Liver (tissue), 3 donors: ENCODE measurements around the gene TMED6.

Experiments
- CTCF ChIP-seq: fragments of 150-350 bp; IDR thresholded peaks from 2 replicates; pipeline ENCODE4 v1.5.1; 2017; ENCODE audit warnings: improper control_type of control experiment, low read depth, low read length; ENCODE audit not compliant: missing input control
- HNF4G ChIP-seq: IDR thresholded peaks from 2 replicates; pipeline ENCODE4 v1.6.1; 2016; ENCODE audit warnings: antibody characterized with exemption
- RAD21 ChIP-seq, 2 donors: IDR thresholded peaks; 2 replicates each; pipeline ENCODE4 v1.6.1; 2016; ENCODE audit warnings: antibody characterized with exemption in 2 of 2, mild to moderate bottlenecking in 2 of 2
- donor health status: healthy.
- donor health status: healthy.

GRCh38 chr16:69324585-69325253 lies 26.9 kb downstream of the TMED6 start:
- TF ChIP-seq HNF4G = no peak
- TF ChIP-seq RAD21 (IDR thresholded peaks at IDR 0.05) = no peak
- TF ChIP-seq CTCF = no peak
